WI38 (cell line): ENCODE data around the gene FER.

Source experiments
- H3K4me3 ChIP-seq: 2 replicates; pipeline ENCODE4 v1.5.1; 2011; ENCODE audit warnings: low read depth, mild to moderate bottlenecking, control low read depth, low read length
- CTCF ChIP-seq: IDR thresholded peaks from 2 replicates; pipeline ENCODE4 v1.5.1; 2012; ENCODE audit warnings: low read depth, mild to moderate bottlenecking, control low read depth, low read length

FER gene

GRCh38 chr5:109230369-109230768 is 482.7 kb downstream of the FER start:
- no peak overlapping the region for H3K4me3 ChIP-seq
- no peak for TF ChIP-seq CTCF

DNA sequence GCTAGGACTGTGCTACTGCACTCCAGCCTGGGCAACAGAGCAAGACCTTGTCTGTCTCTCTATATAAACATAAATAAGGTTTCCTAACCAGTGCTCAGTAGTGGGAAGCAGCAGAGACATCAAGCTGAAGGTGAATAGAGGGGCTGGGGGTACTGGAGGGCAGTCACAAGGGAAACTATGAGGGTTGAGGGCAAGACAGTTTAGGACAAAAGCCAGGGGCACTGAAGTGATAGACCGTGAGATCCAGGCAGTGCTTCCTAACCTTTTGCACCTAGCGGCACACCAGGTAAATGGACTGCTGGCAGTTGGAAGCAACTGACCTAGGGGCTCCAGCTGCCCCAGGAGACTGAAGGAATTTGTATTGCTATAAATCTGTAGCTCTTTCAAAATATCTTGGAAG is 483.6 kb downstream of the FER start:
- no peak for TF ChIP-seq CTCF
- H3K4me3 ChIP-seq: no peak overlapping the region

- no peak overlapping the region for H3K4me3 ChIP-seq
- TF ChIP-seq CTCF: no peak
These were observed 486.7 kb downstream of the FER start for GRCh38 chr5:109234381-109234780.

DNA sequence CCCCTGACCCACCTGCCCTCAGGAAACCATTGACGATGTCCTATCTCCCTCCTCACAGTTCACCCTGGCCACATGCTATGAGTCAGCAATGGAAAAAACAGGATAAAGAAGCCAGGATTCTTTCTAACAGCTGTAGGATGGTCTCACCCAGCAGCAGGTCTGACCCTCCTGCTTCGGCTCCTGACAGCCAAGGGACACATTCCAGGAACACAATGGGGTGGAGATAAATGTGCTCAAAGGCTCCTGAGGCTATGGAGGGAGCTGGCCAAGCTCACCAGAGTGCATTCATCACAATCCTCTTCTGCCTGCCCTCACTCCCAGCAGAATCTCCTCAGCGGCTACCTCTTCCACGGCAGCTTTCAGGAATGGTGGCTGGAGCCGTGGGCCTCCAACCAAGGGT is 491.8 kb downstream of the FER start:
- TF ChIP-seq CTCF: no peak
- no peak overlapping the region for H3K4me3 ChIP-seq

- no peak for TF ChIP-seq CTCF
- no peak overlapping the region for H3K4me3 ChIP-seq
These were observed 494.8 kb downstream of the FER start for GRCh38 chr5:109242518-109242917.

GRCh38 chr5:109246395-109246794 is 498.7 kb downstream of the FER start:
- H3K4me3 ChIP-seq: no peak overlapping the region
- no peak for TF ChIP-seq CTCF
